Right lobe of liver (tissue), 6 donors: Measurements from ENCODE around the gene SLCO3A1. TPM values are rescaled to one million over a fixed set of nuclear protein-coding genes. Genes with fewer than 3 reads are reported as not detected.
A peak's percentile ranks its signal among the peaks of the same experiment; 100 is the strongest.

Experiments used
- ATAC-seq, 4 donors: fragments of 200-7000 bp; cut with Tn5 transposase; one replicate each; pipeline ENCODE4 v1.9.1; 2020; ENCODE audit warnings: mild to moderate bottlenecking in 4 of 4, moderate library complexity in 4 of 4
- DNase-seq, 3 donors: peaks; one replicate each; pipeline ENCODE4 v3.0.0-alpha.2; 2020
- H3K27ac ChIP-seq, 3 donors: fragments of 200-600 bp; one replicate each; pipeline ENCODE4 v1.8.0; 2022
- H3K27me3 ChIP-seq, 2 donors: fragments of 200-600 bp; one replicate each; pipeline ENCODE4 v1.8.0; 2022
- H3K36me3 ChIP-seq, 4 donors: fragments of 200-600 bp; sonication (generic) in 1 of 4; one replicate each; pipeline versions ENCODE4 v1.5.1 to v1.8.0; 2017 to 2022; ENCODE audit warnings: control low read depth in 1 of 4
- H3K4me1 ChIP-seq, 4 donors: fragments of 200-600 bp; sonication (generic) in 1 of 4; one replicate each; pipeline versions ENCODE4 v1.5.1 to v1.8.0; 2017 to 2022; ENCODE audit warnings: control low read depth in 1 of 4
- H3K4me3 ChIP-seq, 3 donors: fragments of 200-600 bp; one replicate each; pipeline ENCODE4 v1.8.0; 2022
- H3K9me3 ChIP-seq, 4 donors: fragments of 200-600 bp; sonication (generic) in 1 of 4; one replicate each; pipeline versions ENCODE4 v1.5.1 to v1.8.0; 2017 to 2022; ENCODE audit warnings: control low read depth in 1 of 4
- POLR2A ChIP-seq: fragments of 450-650 bp; IDR thresholded peaks from one replicate; pipeline ENCODE4 v1.6.1; 2017; ENCODE audit warnings: antibody characterized with exemption, mild to moderate bottlenecking
- WGBS: methylation state at CpG from one replicate; pipeline ENCODE4 v1.1.6; 2018; ENCODE audit warnings: low coverage, low lambda C conversion rate; ENCODE audit not compliant: insufficient coverage; ENCODE audit errors: missing lambda C conversion rate; 5-methylcytosine and 5-hydroxymethylcytosine counted together
- intact Hi-C, 2 donors: fragments of 100-400 bp; cut with DNase I; formaldehyde crosslinking; loops; one replicate each; pipeline versions ENCODE4 v1.11.2 to v1.14.1; 2022
- total RNA-seq, 6 experiments: library from RNA; depleted of rRNA in 2 of 6; stranded (reverse); fragments of >200 nt in 2 of 6; fragmentation: NEBNext Ultra II Directional in 3 of 6; extraction: Animal tissue kit (Norgen Biotek cat#: 25700) in 3 of 6; gene quantifications; one replicate each; pipeline versions ENCODE4 v1.1.0 to v1.2.4, GENCODE V29; 2016 to 2023
- TF ChIP-seq, protein P1 (sequence below), 4 donors: fragments of 200-600 bp in 3 of 4; fragments of 450-650 bp in 1 of 4; IDR thresholded peaks; one replicate each; pipeline versions ENCODE4 v1.5.1 to v1.8.0; 2016 to 2022; ENCODE audit warnings: antibody characterized with exemption in 4 of 4, mild to moderate bottlenecking in 2 of 4
- donor health status: DM: no; HTN: yes; CAD: no.
- donor health status: DM: no; HTN: no; CAD: no.
- donor health status: DM: no; HTN: no; CAD: no.
- donor health status: DM: no; HTN: yes; CAD: no.
- donor health status: DM: no; HTN: yes; CAD: no.

SLCO3A1 gene
- total RNA-seq, 6 experiments from 2014 or later = 2.4 to 7.7 (median 3.7) TPM

DNA sequence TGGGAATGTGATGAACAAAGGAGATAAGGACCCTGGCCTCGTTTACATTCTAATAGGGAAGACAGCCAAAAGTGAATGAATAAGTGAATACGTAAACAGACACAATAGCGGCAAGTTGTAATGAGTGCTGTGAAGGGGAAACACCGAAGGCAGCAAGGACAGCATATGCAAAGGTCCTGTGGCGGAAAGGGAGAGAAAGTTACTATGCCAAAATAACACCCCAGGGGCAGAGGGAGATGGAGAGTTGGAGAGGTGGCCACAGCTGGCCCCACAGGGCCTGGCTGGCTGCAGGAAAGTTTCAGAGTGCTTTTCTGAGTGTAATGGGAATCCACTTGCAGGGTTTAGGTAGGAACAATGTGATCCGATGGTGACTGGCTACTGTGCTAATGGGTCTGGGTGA, 91.9 kb downstream of the SLCO3A1 start:
- Histone ChIP-seq H3K4me1 (peaks cover 0 to 34% (median 15%) of the 10 kb centered on the region in 4 donors), H3K27me3 (no peaks in the 10 kb centered on the region), H3K9me3 (no peaks in the 10 kb centered on the region), H3K27ac (no peak overlapping the region), H3K36me3 (no peaks in the 10 kb centered on the region), H3K4me3 (no peak overlapping the region)
- no peak for DNase-seq
- WGBS = 76% methylated on average over 6 of the region's 6 CpGs
- TF ChIP-seq POLR2A = no peak
- TF ChIP-seq, protein P1, sequence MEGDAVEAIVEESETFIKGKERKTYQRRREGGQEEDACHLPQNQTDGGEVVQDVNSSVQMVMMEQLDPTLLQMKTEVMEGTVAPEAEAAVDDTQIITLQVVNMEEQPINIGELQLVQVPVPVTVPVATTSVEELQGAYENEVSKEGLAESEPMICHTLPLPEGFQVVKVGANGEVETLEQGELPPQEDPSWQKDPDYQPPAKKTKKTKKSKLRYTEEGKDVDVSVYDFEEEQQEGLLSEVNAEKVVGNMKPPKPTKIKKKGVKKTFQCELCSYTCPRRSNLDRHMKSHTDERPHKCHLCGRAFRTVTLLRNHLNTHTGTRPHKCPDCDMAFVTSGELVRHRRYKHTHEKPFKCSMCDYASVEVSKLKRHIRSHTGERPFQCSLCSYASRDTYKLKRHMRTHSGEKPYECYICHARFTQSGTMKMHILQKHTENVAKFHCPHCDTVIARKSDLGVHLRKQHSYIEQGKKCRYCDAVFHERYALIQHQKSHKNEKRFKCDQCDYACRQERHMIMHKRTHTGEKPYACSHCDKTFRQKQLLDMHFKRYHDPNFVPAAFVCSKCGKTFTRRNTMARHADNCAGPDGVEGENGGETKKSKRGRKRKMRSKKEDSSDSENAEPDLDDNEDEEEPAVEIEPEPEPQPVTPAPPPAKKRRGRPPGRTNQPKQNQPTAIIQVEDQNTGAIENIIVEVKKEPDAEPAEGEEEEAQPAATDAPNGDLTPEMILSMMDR (IDR thresholded peaks at IDR 0.05) = no peak
- no peak for ATAC-seq
- intact Hi-C loops = no loop called here

DNA sequence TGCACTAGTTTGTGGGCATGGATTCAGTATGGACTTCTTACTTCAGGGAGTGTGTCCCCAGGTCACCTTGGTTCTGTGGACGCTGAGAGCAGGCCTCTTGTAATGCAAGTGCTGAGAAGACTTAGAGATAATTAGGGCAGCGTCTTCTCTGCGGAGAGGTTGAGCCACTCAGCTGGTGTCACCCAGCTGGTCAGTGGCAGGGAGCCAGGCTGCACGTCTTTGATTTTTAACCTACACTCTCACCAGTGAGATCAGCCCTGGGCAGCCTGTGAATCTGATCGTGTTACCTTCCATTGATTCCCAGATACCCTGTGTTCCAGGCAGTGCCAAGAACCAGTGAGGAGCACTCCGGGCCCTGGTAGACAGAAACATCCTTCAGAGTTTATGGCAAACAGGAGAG, 92.6 kb downstream of the SLCO3A1 start:
- TF ChIP-seq, protein P1 (IDR thresholded peaks at IDR 0.05) = no peak
- TF ChIP-seq POLR2A = no peak
- Histone ChIP-seq H3K9me3 (no peaks in the 10 kb centered on the region), H3K27ac (peak overlapping the region; percentile 33 to 55 (median 38)), H3K27me3 (no peaks in the 10 kb centered on the region), H3K4me1 (peaks cover 0 to 29% (median 11%) of the 10 kb centered on the region in 4 donors), H3K36me3 (no peaks in the 10 kb centered on the region), H3K4me3 (no peak overlapping the region)
- intact Hi-C loops = no loop called here
- ATAC-seq (no peak), DNase-seq (peak in 1 of 3 donors; percentile 52)
- WGBS = 54% methylated on average over 6 of the region's 6 CpGs

DNA sequence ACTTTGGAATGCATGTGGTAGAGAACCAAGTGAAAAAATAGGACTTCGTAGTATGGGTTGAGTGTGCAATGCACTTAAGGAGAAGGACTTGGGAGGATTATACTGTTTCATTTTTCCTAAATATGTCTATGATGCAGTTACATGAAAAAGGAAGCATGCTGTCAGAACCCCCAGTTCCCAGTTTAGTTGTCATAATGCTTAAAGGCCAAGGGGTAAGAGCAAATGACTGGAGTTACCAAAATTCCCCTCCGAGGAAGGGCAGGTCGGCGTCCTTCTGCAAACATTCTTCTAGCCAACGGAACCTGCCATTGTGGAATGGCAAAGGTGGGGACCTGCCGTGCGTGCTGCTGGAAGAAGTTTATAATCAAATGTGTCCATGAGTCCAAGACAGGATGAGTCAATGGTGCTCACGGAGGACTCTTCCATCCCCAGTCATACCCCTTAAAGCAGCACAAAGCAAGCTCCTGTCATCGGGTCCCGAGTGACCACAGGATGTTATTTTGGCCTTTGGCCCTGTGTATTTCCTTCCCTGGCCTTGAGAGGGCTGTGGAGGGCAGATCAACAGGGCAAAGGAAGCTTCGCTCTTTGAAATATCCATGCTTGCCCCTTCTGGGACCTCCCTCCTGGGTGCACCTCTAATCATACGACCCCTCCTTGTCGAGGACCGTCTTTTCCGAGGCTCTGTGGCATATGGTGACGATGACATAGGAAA, 93.2 kb downstream of the SLCO3A1 start:
- WGBS = 49% methylated on average over 12 of the region's 16 CpGs
- intact Hi-C loops = no loop called here
- Histone ChIP-seq H3K4me1 (peaks cover 0 to 29% (median 9%) of the 10 kb centered on the region in 4 donors), H3K27ac (peak overlapping the region; percentile 35 to 55 (median 38)), H3K36me3 (no peaks in the 10 kb centered on the region), H3K27me3 (no peaks in the 10 kb centered on the region), H3K9me3 (no peaks in the 10 kb centered on the region), H3K4me3 (no peak overlapping the region)
- DNase-seq = no peak
- peak; percentile 44 to 64 (median 50) for ATAC-seq
- TF ChIP-seq, protein P1 (IDR thresholded peaks at IDR 0.05) = no peak
- no peak for TF ChIP-seq POLR2A

GRCh38 chr15:91947293-91947679, 93.8 kb downstream of the SLCO3A1 start:
- Histone ChIP-seq H3K27ac (peak overlapping the region; percentile 12 to 55 (median 35)), H3K9me3 (no peaks in the 10 kb centered on the region), H3K4me1 (peaks cover 0 to 25% (median 9%) of the 10 kb centered on the region in 4 donors), H3K4me3 (no peak overlapping the region), H3K36me3 (no peaks in the 10 kb centered on the region), H3K27me3 (no peaks in the 10 kb centered on the region)
- WGBS = 37% methylated on average over 7 of the region's 7 CpGs
- TF ChIP-seq, protein P1 (IDR thresholded peaks at IDR 0.05) = no peak
- no peak for TF ChIP-seq POLR2A
- intact Hi-C loops = no loop called here
- ATAC-seq (peak in 2 of 4 donors; percentile 8 to 23), DNase-seq (no peak)
